NB4 (cell line): ENCODE measurements around the gene MRPL54.
"Not testable (repeated sequence)": the region's sequence is repeated elsewhere in the genome, so short reads cannot be mapped to it uniquely, and the experiment has no call there.

Source experiments
- DNase-seq: peaks from one replicate; pipeline ENCODE4 v3.0.0; 2010; ENCODE audit warnings: low read depth
- H3K4me3 ChIP-seq: one replicate; pipeline ENCODE4 v1.5.1; 2011; ENCODE audit warnings: mild to moderate bottlenecking, low read depth, low read length, moderate library complexity
- CTCF ChIP-seq: IDR thresholded peaks from one replicate; pipeline ENCODE4 v1.5.1; 2012; ENCODE audit warnings: low read depth, low read length
- MAX ChIP-seq: IDR thresholded peaks from 2 replicates; pipeline ENCODE4 v1.6.1; 2011; ENCODE audit warnings: low read depth, low read length
- MYC ChIP-seq: IDR thresholded peaks from 2 replicates; pipeline ENCODE4 v1.6.1; 2011; ENCODE audit warnings: low read depth, low read length
- POLR2A ChIP-seq: IDR thresholded peaks from 2 replicates; pipeline ENCODE4 v1.6.1; 2011; ENCODE audit warnings: mild to moderate bottlenecking; ENCODE audit not compliant: insufficient read length; ENCODE audit errors: extremely low read depth

The MRPL54 gene

GRCh38 chr19:3813473-3814392 lies 51.3 kb downstream of the MRPL54 start:
- no peak for DNase-seq
- H3K4me3 ChIP-seq, result no peak overlapping the region
- TF ChIP-seq POLR2A, result no peak
- no peak for TF ChIP-seq MYC
- no peak for TF ChIP-seq CTCF
- no peak for TF ChIP-seq MAX

- TF ChIP-seq MYC (no peak), CTCF (no peak), MAX (no peak), POLR2A (no peak)
- H3K4me3 ChIP-seq, result no peak overlapping the region
- no peak for DNase-seq
Measured at GRCh38 chr19:3814648-3815047, 52.2 kb downstream of the MRPL54 start.

GRCh38 chr19:3816148-3816547 lies 53.7 kb downstream of the MRPL54 start:
- H3K4me3 ChIP-seq, DNase-seq: not testable (repeated sequence)

- TF ChIP-seq MAX (no peak), MYC (no peak), POLR2A (no peak), CTCF (no peak)
- H3K4me3 ChIP-seq, result no peak overlapping the region
Measured at GRCh38 chr19:3816566-3817218, 54.2 kb downstream of the MRPL54 start.

More at GRCh38 chr19:3816566-3817218, 54.2 kb downstream of the MRPL54 start:
- no peak for DNase-seq
